HepG2 (cell line): Measurements from ENCODE around the gene AKR1C3. TPM values are rescaled to one million over a fixed set of nuclear protein-coding genes. Genes with fewer than 3 reads are reported as not detected.

Source experiments
- ATAC-seq: fragments of 200-7000 bp; cut with Tn5 transposase; 3 replicates; pipeline ENCODE4 v1.9.1; 2020; ENCODE audit warnings: mild to moderate bottlenecking, moderate library complexity
- BruUV-seq: library from RNA; stranded (reverse); fragments of 400-500 nt; replicated peaks from 2 replicates; lab custom pipeline; 2021; lab: Mats Ljungman, UMichigan
- CTCF ChIA-PET: fragments of 300-600 bp; formaldehyde crosslinking; extraction: SDS; loops from one replicate; lab custom pipeline; 2021; ENCODE audit warnings: low total read pairs, inconsistent platforms, low intra/inter-chr PET ratio; lab: Yijun Ruan, JAX
- POLR2A ChIA-PET: fragments of 350-600 bp; sonication (Branson Sonifier 250); formaldehyde crosslinking; loops from one replicate; lab custom pipeline; 2020; ENCODE audit warnings: antibody characterized with exemption, inconsistent platforms; lab: Yijun Ruan, JAX
- DNase-seq: peaks from one replicate; pipeline ENCODE4 v3.0.0-alpha.2; 2015; ENCODE audit warnings: low spot score
- FAIRE-seq: peaks from 3 replicates; lab custom pipeline; 2011; peaks lifted over from hg19 to GRCh38; lab: Jason Lieb, UNC
- H2AFZ ChIP-seq: one replicate; pipeline ENCODE4 v1.6.1; 2011; ENCODE audit warnings: low read length, inconsistent platforms
- H3K27ac ChIP-seq: fragments of 300-600 bp; 3 replicates; pipeline ENCODE4 v1.8.0; 2011; ENCODE audit warnings: mixed run types, mild to moderate bottlenecking, mixed read lengths, low read length, inconsistent platforms; ENCODE audit not compliant: insufficient read depth; ENCODE audit errors: extremely low read length
- H3K27me3 ChIP-seq, 2 experiments: fragments of 200-600 bp in 1 of 2; 2 replicates in 1 of 2; 3 replicates in 1 of 2; pipeline versions ENCODE4 v1.6.0 to v1.8.0; 2011; ENCODE audit warnings: low read length in 2 of 2, mild to moderate bottlenecking in 2 of 2, moderate library complexity in 2 of 2, inconsistent platforms in 1 of 2; ENCODE audit not compliant: insufficient read depth in 2 of 2, control insufficient read depth in 1 of 2
- H3K36me3 ChIP-seq, 2 experiments: fragments of 200-600 bp in 1 of 2; replicated peaks in 1 of 2; 2 replicates in 1 of 2; 3 replicates in 1 of 2; pipeline versions ENCODE4 v1.5.1 to v1.8.0; 2011; ENCODE audit warnings: low read length in 2 of 2, inconsistent platforms in 1 of 2; ENCODE audit not compliant: insufficient read depth in 2 of 2, control insufficient read depth in 1 of 2
- H3K4me1 ChIP-seq: 2 replicates; pipeline ENCODE4 v1.5.1; 2012; ENCODE audit warnings: low read length, inconsistent platforms; ENCODE audit not compliant: insufficient read depth
- H3K4me2 ChIP-seq: 2 replicates; pipeline ENCODE4 v1.6.0; 2011; ENCODE audit warnings: low read depth, low read length, inconsistent platforms
- H3K4me3 ChIP-seq, 3 experiments: fragments of 200-600 bp in 1 of 3; sonication (generic), shearing (Covaris generic) in 1 of 3; replicated peaks in 1 of 3; 2 replicates each; pipeline ENCODE4 v1.5.1; 2011 to 2016; ENCODE audit warnings: low read length in 3 of 3, inconsistent platforms in 2 of 3, low read depth in 2 of 3, mild to moderate bottlenecking in 2 of 3, control low read depth in 1 of 3, mixed read lengths in 1 of 3; ENCODE audit not compliant: insufficient read depth in 1 of 3
- H3K79me2 ChIP-seq: one replicate; pipeline ENCODE4 v1.6.1; 2011; ENCODE audit warnings: low read length, inconsistent platforms; ENCODE audit not compliant: insufficient read depth
- H3K9ac ChIP-seq: 2 replicates; pipeline ENCODE4 v1.6.0; 2011; ENCODE audit warnings: mild to moderate bottlenecking, low read depth, low read length, inconsistent platforms; ENCODE audit not compliant: insufficient read depth
- H3K9me3 ChIP-seq: 2 replicates; pipeline ENCODE4 v1.5.1; 2012; ENCODE audit warnings: mild to moderate bottlenecking, low read length
- H4K20me1 ChIP-seq: 2 replicates; pipeline ENCODE4 v1.6.0; 2011; ENCODE audit warnings: inconsistent platforms, mild to moderate bottlenecking, low read length, moderate library complexity; ENCODE audit not compliant: insufficient read depth
- AGO1 ChIP-seq: fragments of 200-400 bp; formaldehyde crosslinking; IDR thresholded peaks from 2 replicates; pipeline ENCODE4 v1.6.1; 2017; ENCODE audit warnings: mild to moderate bottlenecking, low read depth, low read length, moderate library complexity; ENCODE audit not compliant: poor library complexity, severe bottlenecking
- CAMTA2 ChIP-seq: sonication (generic); formaldehyde crosslinking; IDR thresholded peaks from 2 replicates; pipeline ENCODE4 v1.4.0; 2020; ENCODE audit warnings: mild to moderate bottlenecking, missing genetic modification reagents, borderline replicate concordance
- CENPX ChIP-seq: sonication (generic); formaldehyde crosslinking; IDR thresholded peaks from 2 replicates; pipeline ENCODE4 v1.9.0; 2021; ENCODE audit warnings: mild to moderate bottlenecking, missing genetic modification reagents, moderate library complexity
- FOXC1 ChIP-seq: sonication (generic); formaldehyde crosslinking; IDR thresholded peaks from 2 replicates; pipeline ENCODE4 v1.8.0; 2022; ENCODE audit warnings: mild to moderate bottlenecking, missing genetic modification reagents, borderline replicate concordance
- JARID2 ChIP-seq: sonication (generic); formaldehyde crosslinking; IDR thresholded peaks from 2 replicates; pipeline ENCODE4 v1.8.1; 2023; ENCODE audit warnings: missing genetic modification reagents, inconsistent platforms; ENCODE audit not compliant: insufficient replicate concordance
- MYNN ChIP-seq: sonication (generic); formaldehyde crosslinking; IDR thresholded peaks from 2 replicates; pipeline ENCODE4 v1.4.0; 2020; ENCODE audit warnings: mild to moderate bottlenecking, low read depth, missing genetic modification reagents
- RFX5 ChIP-seq: IDR thresholded peaks from 2 replicates; pipeline ENCODE4 v1.6.1; 2011; ENCODE audit warnings: low read depth, low read length, improper control_type of control experiment
- SETDB1 ChIP-seq: sonication (generic); formaldehyde crosslinking; IDR thresholded peaks from 2 replicates; pipeline ENCODE4 v1.5.1; 2020; ENCODE audit warnings: missing genetic modification reagents, mild to moderate bottlenecking, borderline replicate concordance
- SMARCE1 ChIP-seq: fragments of 450-650 bp; IDR thresholded peaks from 2 replicates; pipeline ENCODE4 v1.6.1; 2017; ENCODE audit warnings: borderline replicate concordance
- SNRNP70 ChIP-seq: fragments of 200-400 bp; formaldehyde crosslinking; IDR thresholded peaks from 2 replicates; pipeline ENCODE4 v1.6.1; 2017; ENCODE audit warnings: mild to moderate bottlenecking, low read depth, low read length, moderate library complexity
- WIZ ChIP-seq: sonication (generic); formaldehyde crosslinking; IDR thresholded peaks from 2 replicates; pipeline ENCODE4 v1.5.1; 2020; ENCODE audit warnings: mild to moderate bottlenecking, missing genetic modification reagents
- ZC3H4 ChIP-seq: sonication (generic); formaldehyde crosslinking; IDR thresholded peaks from 2 replicates; pipeline ENCODE4 v1.4.0; 2020; ENCODE audit warnings: missing genetic modification reagents, borderline replicate concordance
- ZEB1 ChIP-seq: IDR thresholded peaks from 2 replicates; pipeline ENCODE4 v1.6.1; 2012; ENCODE audit warnings: mild to moderate bottlenecking, low read depth, inconsistent platforms; ENCODE audit not compliant: insufficient replicate concordance
- ZMYM3 ChIP-seq: sonication (generic); formaldehyde crosslinking; IDR thresholded peaks from 2 replicates; pipeline ENCODE4 v1.5.1; 2020; ENCODE audit warnings: mild to moderate bottlenecking, missing genetic modification reagents
- ZNF143 ChIP-seq: sonication (generic); formaldehyde crosslinking; IDR thresholded peaks from 2 replicates; pipeline ENCODE4 v1.4.0; 2020; ENCODE audit warnings: missing genetic modification reagents
- ZNF317 ChIP-seq: sonication (generic); formaldehyde crosslinking; IDR thresholded peaks from 2 replicates; pipeline ENCODE4 v1.5.0; 2020; ENCODE audit warnings: mild to moderate bottlenecking, missing genetic modification reagents
- ZNF331 ChIP-seq: sonication (generic); formaldehyde crosslinking; IDR thresholded peaks from 2 replicates; pipeline ENCODE4 v1.4.0; 2020; ENCODE audit warnings: missing genetic modification reagents
- ZNF563 ChIP-seq: sonication (generic); formaldehyde crosslinking; IDR thresholded peaks from 2 replicates; pipeline ENCODE4 v1.8.0; 2022; ENCODE audit warnings: mild to moderate bottlenecking, moderate library complexity, missing genetic modification reagents
- ZNF570 ChIP-seq: sonication (generic); formaldehyde crosslinking; IDR thresholded peaks from 2 replicates; pipeline ENCODE4 v1.4.0; 2020; ENCODE audit warnings: mild to moderate bottlenecking, missing genetic modification reagents, borderline replicate concordance
- ZNF777 ChIP-seq: sonication (generic); formaldehyde crosslinking; IDR thresholded peaks from 2 replicates; pipeline ENCODE4 v1.4.0; 2020; ENCODE audit warnings: missing genetic modification reagents
- ZNF878 ChIP-seq: sonication (generic); formaldehyde crosslinking; IDR thresholded peaks from 2 replicates; pipeline ENCODE4 v1.8.1; 2023; ENCODE audit warnings: mild to moderate bottlenecking, missing genetic modification reagents, moderate library complexity
- WGBS: methylation state at CpG from one replicate; pipeline ENCODE4 v1.1.6; 2017; ENCODE audit warnings: low lambda C conversion rate; 5-methylcytosine and 5-hydroxymethylcytosine counted together
- in situ Hi-C: cut with HindIII; loops from 2 replicates; pipeline ENCODE4 v1.10.0; 2017; ENCODE audit warnings: low pct_unique_long_range_greater_than_20kb; ENCODE audit not compliant: extremely low pct_ligation_motif_present
- intact Hi-C: fragments of 100-400 bp; cut with micrococcal nuclease; formaldehyde crosslinking; loops from one replicate; pipeline ENCODE4 v1.10.0; 2022; ENCODE audit not compliant: unreplicated experiment
- polyA plus RNA-seq, 8 experiments: library from polyadenylated mRNA; depleted of rRNA in 3 of 8; stranded (reverse) in 7 of 8; unstranded in 1 of 8; fragments of >200 nt; fragmentation: Illumina TruSeq in 4 of 8; extraction: Trizol in 4 of 8; gene quantifications; 2 replicates each; pipeline versions ENCODE4 v1.2.1 to v1.2.3, GENCODE V29; 2011 to 2016; ENCODE audit warnings: low read depth in 4 of 8, missing spikeins in 1 of 8, mixed read lengths in 1 of 8; ENCODE audit not compliant: insufficient read depth in 1 of 8
- total RNA-seq, 5 experiments: library from RNA; depleted of rRNA; stranded (reverse); fragments of >200 nt; fragmentation: Illumina TruSeq; extraction: Trizol; gene quantifications; 2 replicates each; pipeline ENCODE4 v1.2.3, GENCODE V29; 2016; ENCODE audit warnings: low read depth in 1 of 5
- TF ChIP-seq, protein P1 (sequence below): sonication (generic); formaldehyde crosslinking; IDR thresholded peaks from 2 replicates; pipeline ENCODE4 v1.5.1; 2020; ENCODE audit warnings: missing genetic modification reagents, mild to moderate bottlenecking, borderline replicate concordance
- TF ChIP-seq, protein P2 (sequence below): sonication (generic); formaldehyde crosslinking; IDR thresholded peaks from 2 replicates; pipeline ENCODE4 v1.4.0; 2020; ENCODE audit warnings: mild to moderate bottlenecking, missing genetic modification reagents

The AKR1C3 gene
- total and polyA plus RNA-seq, 2 of the 13 experiments (the other 11 are each of a cell fraction or from before 2014, with no cell fraction given): 368 to 532 TPM

DNA sequence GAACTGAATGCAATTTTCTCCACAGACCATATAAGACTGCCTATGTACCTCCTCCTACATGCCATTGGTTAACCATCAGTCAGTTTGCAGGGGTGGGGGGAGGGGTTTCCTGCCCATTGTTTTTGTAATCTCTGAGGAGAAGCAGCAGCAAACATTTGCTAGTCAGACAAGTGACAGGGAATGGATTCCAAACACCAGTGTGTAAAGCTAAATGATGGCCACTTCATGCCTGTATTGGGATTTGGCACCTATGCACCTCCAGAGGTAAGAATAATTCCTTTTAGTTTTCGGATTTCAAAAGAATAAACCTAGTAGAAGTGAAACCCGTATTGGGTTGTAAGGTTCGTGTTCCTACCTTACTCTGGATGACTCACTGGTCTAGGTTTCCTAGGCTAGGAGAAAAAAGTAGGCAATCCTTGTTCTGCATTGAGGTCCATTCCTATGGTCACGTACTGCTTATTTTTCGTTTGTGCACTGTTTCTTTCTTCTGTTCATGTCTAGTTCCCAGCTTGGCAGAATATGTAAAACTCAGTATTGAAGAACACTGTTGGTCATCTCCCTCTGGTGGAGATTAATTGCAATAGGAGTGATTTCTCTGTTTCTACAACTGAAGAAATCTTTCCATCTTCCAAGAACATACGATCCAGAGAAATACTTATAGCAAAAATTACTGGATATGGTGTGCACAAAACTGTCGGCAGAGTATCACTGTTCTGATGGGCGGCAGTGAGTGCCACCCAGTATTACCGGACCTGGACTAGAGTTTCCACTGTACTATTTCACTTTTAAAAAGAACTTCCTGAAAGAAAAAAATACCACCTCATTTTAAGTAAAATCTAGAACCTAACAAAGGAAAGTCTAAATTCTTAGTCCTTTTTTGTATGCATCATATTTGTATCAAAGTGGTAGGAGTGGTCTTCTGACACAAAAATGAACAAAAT, at the start of gene AKR1C3 (continued):
- no peak for TF ChIP-seq ZNF777 (CRISPR knock-in tag)
- no peak for TF ChIP-seq ZNF317
- TF ChIP-seq CENPX: no peak
- no peak for TF ChIP-seq ZNF563 (CRISPR knock-in tag)
- no peak for TF ChIP-seq WIZ
- TF ChIP-seq, protein P1, sequence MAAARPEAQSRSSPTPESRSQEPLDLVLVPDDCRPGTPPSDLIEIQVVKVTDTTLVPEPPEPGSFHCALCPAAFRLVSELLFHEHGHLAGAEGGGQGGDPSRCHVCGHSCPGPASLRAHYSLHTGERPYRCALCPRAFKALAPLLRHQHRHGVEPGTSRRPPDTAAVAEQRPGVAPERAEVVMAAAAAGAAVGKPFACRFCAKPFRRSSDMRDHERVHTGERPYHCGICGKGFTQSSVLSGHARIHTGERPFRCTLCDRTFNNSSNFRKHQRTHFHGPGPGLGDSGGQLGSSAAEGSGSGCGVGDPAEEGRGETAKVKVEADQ: 0 out of 2 replicates have a peak, but pooled peaks have one; percentile 59
- no peak for TF ChIP-seq SNRNP70

DNA sequence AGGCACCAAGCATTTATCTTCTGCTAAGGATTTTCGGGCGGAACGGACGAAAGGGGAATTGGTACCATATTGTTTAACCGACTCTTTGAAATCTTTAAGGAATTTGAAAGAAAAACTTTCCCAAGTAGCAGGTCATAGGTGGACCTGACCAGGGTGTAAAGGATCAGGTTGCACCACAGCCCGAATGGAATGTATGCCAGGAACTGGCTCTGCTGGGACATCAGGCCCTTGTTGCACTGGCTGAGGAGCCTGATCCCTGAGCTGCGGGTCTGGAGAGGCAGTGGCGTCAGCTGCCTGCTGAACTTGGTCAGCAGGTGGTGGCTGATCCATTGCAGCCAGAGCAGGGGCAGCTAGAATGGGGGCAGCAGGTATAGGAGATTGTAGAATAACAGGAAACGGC, 49.1 kb upstream of the AKR1C3 start:
- ChIA-PET POLR2A (no interaction called here), CTCF (no interaction called here)
- 86% methylated on average over 7 of the region's 9 CpGs for WGBS
- Histone ChIP-seq H3K4me3 (no peak overlapping the region), H3K9me3 (peaks cover 28% of the 10 kb centered on the region), H3K36me3 (no peaks in the 10 kb centered on the region), H3K79me2 (no peaks in the 10 kb centered on the region), H2AFZ (no peak overlapping the region), H3K27me3 (no peaks in the 10 kb centered on the region), H4K20me1 (no peaks in the 10 kb centered on the region), H3K4me1 (peaks cover 55% of the 10 kb centered on the region), H3K4me2 (no peak overlapping the region), H3K27ac (no peak overlapping the region), H3K9ac (no peak overlapping the region)
- ATAC-seq (no peak), FAIRE-seq (no peak), DNase-seq (no peak)
- intact Hi-C loops: no loop called here
- in situ Hi-C loops: no loop called here
- no TSS peak for BruUV-seq
- TF ChIP-seq ZC3H4 (CRISPR knock-in tag) (no peak), ZNF878 (CRISPR knock-in tag) (no peak), SMARCE1 (no peak), CAMTA2 (CRISPR knock-in tag) (no peak), FOXC1 (CRISPR knock-in tag) (no peak), ZNF143 (CRISPR knock-in tag) (no peak), ZNF331 (no peak), ZNF570 (CRISPR knock-in tag) (no peak), JARID2 (CRISPR knock-in tag) (no peak), MYNN (CRISPR knock-in tag) (no peak), AGO1 (no peak), ZMYM3 (no peak), SETDB1 (CRISPR knock-in tag) (no peak), ZEB1 (no peak), RFX5 (no peak)
- TF ChIP-seq, protein P2, sequence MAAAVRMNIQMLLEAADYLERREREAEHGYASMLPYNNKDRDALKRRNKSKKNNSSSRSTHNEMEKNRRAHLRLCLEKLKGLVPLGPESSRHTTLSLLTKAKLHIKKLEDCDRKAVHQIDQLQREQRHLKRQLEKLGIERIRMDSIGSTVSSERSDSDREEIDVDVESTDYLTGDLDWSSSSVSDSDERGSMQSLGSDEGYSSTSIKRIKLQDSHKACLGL: no peak
